HCT116 (cell line): Measurements from ENCODE around the gene ZFHX3. TPM values are rescaled to one million over a fixed set of nuclear protein-coding genes. Genes with fewer than 3 reads are reported as not detected.

Experiments
- ATAC-seq: fragments of 200-7000 bp; cut with Tn5 transposase; 2 replicates; pipeline ENCODE4 v1.9.1; 2020; ENCODE audit warnings: mild to moderate bottlenecking, moderate library complexity
- BruUV-seq: library from RNA; stranded (reverse); fragments of 400-500 nt; replicated peaks from 2 replicates; lab custom pipeline; 2021; lab: Mats Ljungman, UMichigan
- CTCF ChIA-PET: fragments of 300-600 bp; sonication (Branson Sonifier 250); formaldehyde crosslinking; loops from one replicate; lab custom pipeline; 2021; ENCODE audit warnings: antibody characterized with exemption; lab: Charles Lee
- POLR2A ChIA-PET: fragments of 300-600, 350-600 bp; sonication (Branson Sonifier 250); formaldehyde crosslinking; loops from one replicate; lab custom pipeline; 2021; ENCODE audit warnings: antibody characterized with exemption; lab: Charles Lee
- RAD21 ChIA-PET, 2 experiments: fragments of 300-600 bp; sonication (Branson Sonifier 250); formaldehyde crosslinking; loops; one replicate each; lab custom pipeline; 2023; ENCODE audit warnings: low total read pairs in 2 of 2; ENCODE audit not compliant: uncharacterized antibody in 2 of 2, unreplicated experiment in 2 of 2, low non-redundant PET in 1 of 2; lab: Charles Lee
- DNase-seq: peaks from one replicate; pipeline ENCODE4 v3.0.0-alpha.2; 2010; ENCODE audit warnings: low read depth, low spot score
- H2AFZ ChIP-seq: fragments of 200-600 bp; shearing (Covaris generic), sonication (generic); 2 replicates; pipeline ENCODE4 v1.6.1; 2017; ENCODE audit warnings: low read depth, mixed run types, mixed read lengths, antibody characterized with exemption, low read length; ENCODE audit not compliant: poor library complexity, severe bottlenecking
- H3K27ac ChIP-seq: 2 replicates; pipeline ENCODE4 v1.5.1; 2012; ENCODE audit warnings: low read depth, low read length
- H3K27me3 ChIP-seq: fragments of 200-600 bp; sonication (generic); 2 replicates; pipeline ENCODE4 v1.6.1; 2016; ENCODE audit warnings: mixed run types, low read length, mixed read lengths; ENCODE audit not compliant: insufficient read depth
- H3K36me3 ChIP-seq, 2 experiments: fragments of 200-500 bp in 1 of 2; fragments of 200-600 bp in 1 of 2; sonication (Bioruptor generic) in 1 of 2; sonication (generic) in 1 of 2; 2 replicates each; pipeline versions ENCODE4 v1.5.1 to v1.6.1; 2014 to 2016; ENCODE audit warnings: low read length in 2 of 2, inconsistent platforms in 1 of 2, mixed read lengths in 1 of 2, mixed run types in 1 of 2; ENCODE audit not compliant: insufficient read depth in 2 of 2, control insufficient read depth in 1 of 2
- H3K4me1 ChIP-seq, 2 experiments: fragments of 200-600 bp in 1 of 2; sonication (generic) in 1 of 2; 2 replicates each; pipeline versions ENCODE4 v1.5.1 to v1.6.1; 2012 to 2017; ENCODE audit warnings: low read length in 2 of 2, inconsistent platforms in 1 of 2, mild to moderate bottlenecking in 1 of 2, mixed read lengths in 1 of 2, mixed run types in 1 of 2, moderate library complexity in 1 of 2; ENCODE audit not compliant: insufficient read depth in 2 of 2, control insufficient read depth in 1 of 2
- H3K4me2 ChIP-seq: fragments of 200-600 bp; sonication (generic); 2 replicates; pipeline ENCODE4 v1.6.1; 2017; ENCODE audit warnings: mixed run types, low read length, mixed read lengths
- H3K4me3 ChIP-seq, 2 experiments: fragments of 200-600 bp in 1 of 2; sonication (generic) in 1 of 2; replicated peaks in 1 of 2; 2 replicates each; pipeline ENCODE4 v1.5.1; 2011 to 2016; ENCODE audit warnings: low read length in 2 of 2, control low read depth in 1 of 2, low read depth in 1 of 2, mild to moderate bottlenecking in 1 of 2, mixed read lengths in 1 of 2, mixed run types in 1 of 2
- H3K79me2 ChIP-seq: fragments of 200-600 bp; sonication (generic); 2 replicates; pipeline ENCODE4 v1.6.1; 2017; ENCODE audit warnings: mild to moderate bottlenecking, mixed run types, low read length, moderate library complexity, mixed read lengths; ENCODE audit not compliant: insufficient read depth
- H3K9ac ChIP-seq: fragments of 200-600 bp; sonication (generic); 2 replicates; pipeline ENCODE4 v1.6.1; 2016; ENCODE audit warnings: low read length, mixed read lengths
- H3K9me2 ChIP-seq: fragments of 200-600 bp; sonication (generic), shearing (Covaris generic); 2 replicates; pipeline ENCODE4 v1.6.1; 2017; ENCODE audit warnings: mixed run types, mild to moderate bottlenecking, moderate library complexity; ENCODE audit not compliant: insufficient read depth
- H3K9me3 ChIP-seq, 2 experiments: fragments of 200-500 bp in 1 of 2; fragments of 200-600 bp in 1 of 2; sonication (Bioruptor generic) in 1 of 2; sonication (generic) in 1 of 2; 2 replicates each; pipeline ENCODE4 v1.6.1; 2014 to 2017; ENCODE audit warnings: low read length in 2 of 2, mixed read lengths in 2 of 2, inconsistent platforms in 1 of 2, low read depth in 1 of 2, mild to moderate bottlenecking in 1 of 2, mixed run types in 1 of 2, moderate library complexity in 1 of 2; ENCODE audit not compliant: control insufficient read depth in 1 of 2, insufficient read depth in 1 of 2
- H4K20me1 ChIP-seq: fragments of 200-600 bp; sonication (generic), shearing (Covaris generic); 2 replicates; pipeline ENCODE4 v1.6.1; 2017; ENCODE audit warnings: mixed run types, mild to moderate bottlenecking, moderate library complexity; ENCODE audit not compliant: insufficient read depth
- CBX3 ChIP-seq: IDR thresholded peaks from 2 replicates; pipeline ENCODE4 v1.6.1; 2012; ENCODE audit warnings: low read depth
- CEBPB ChIP-seq: IDR thresholded peaks from 2 replicates; pipeline ENCODE4 v1.6.1; 2012; ENCODE audit warnings: low read depth
- EGR1 ChIP-seq: IDR thresholded peaks from 2 replicates; pipeline ENCODE4 v1.6.1; 2012; ENCODE audit warnings: low read depth
- EZH2 ChIP-seq: fragments of 200-600 bp; sonication (generic); IDR thresholded peaks from 2 replicates; pipeline ENCODE4 v1.6.1; 2017; ENCODE audit warnings: antibody characterized with exemption, mixed run types
- EZH2phosphoT487 ChIP-seq: fragments of 200-600 bp; IDR thresholded peaks from 2 replicates; pipeline ENCODE4 v1.6.1; 2018; ENCODE audit warnings: antibody characterized with exemption, borderline replicate concordance
- JUND ChIP-seq: IDR thresholded peaks from 2 replicates; pipeline ENCODE4 v1.6.1; 2012
- POLR2A ChIP-seq: IDR thresholded peaks from 2 replicates; pipeline ENCODE4 v1.7.0; 2011; ENCODE audit warnings: borderline replicate concordance; ENCODE audit not compliant: insufficient read depth, insufficient read length; ENCODE audit errors: extremely low read depth
- POLR2AphosphoS5 ChIP-seq: IDR thresholded peaks from 2 replicates; pipeline ENCODE4 v1.6.1; 2011; ENCODE audit warnings: mild to moderate bottlenecking, low read depth, low read length, moderate library complexity
- RAD21 ChIP-seq: IDR thresholded peaks from 2 replicates; pipeline ENCODE4 v1.6.1; 2012; ENCODE audit warnings: low read depth, mild to moderate bottlenecking
- SIN3A ChIP-seq: IDR thresholded peaks from 2 replicates; pipeline ENCODE4 v1.6.1; 2012; ENCODE audit warnings: low read depth
- SP1 ChIP-seq: IDR thresholded peaks from 2 replicates; pipeline ENCODE4 v1.6.1; 2012; ENCODE audit warnings: low read depth
- SRF ChIP-seq: IDR thresholded peaks from 2 replicates; pipeline ENCODE4 v1.6.1; 2012; ENCODE audit warnings: low read depth
- TCF7L2 ChIP-seq: IDR thresholded peaks from 2 replicates; pipeline ENCODE4 v1.7.0; 2011; ENCODE audit warnings: borderline replicate concordance, inconsistent platforms; ENCODE audit not compliant: insufficient read depth, insufficient read length; ENCODE audit errors: extremely low read depth
- YY1 ChIP-seq: IDR thresholded peaks from 2 replicates; pipeline ENCODE4 v1.6.1; 2011; ENCODE audit warnings: low read length, low read depth, moderate library complexity, mild to moderate bottlenecking; ENCODE audit not compliant: insufficient replicate concordance; ENCODE audit errors: extremely low read depth
- ZNF274 ChIP-seq: fragments of 200-500 bp; sonication (Bioruptor generic); IDR thresholded peaks from 2 replicates; pipeline ENCODE4 v1.6.1; 2014; ENCODE audit warnings: mild to moderate bottlenecking, low read depth, low read length, inconsistent platforms
- intact Hi-C: fragments of 100-400 bp; cut with micrococcal nuclease; formaldehyde crosslinking; loops from 2 replicates; pipeline ENCODE4 v1.10.0; 2022
- total RNA-seq: library from RNA; stranded (reverse); gene quantifications from one replicate; pipeline ENCODE4 v1.2.1, GENCODE V29; 2021; ENCODE audit not compliant: unreplicated experiment
- TF ChIP-seq, protein P1 (sequence below): IDR thresholded peaks from 2 replicates; pipeline ENCODE4 v1.6.1; 2012
- TF ChIP-seq, protein P2 (sequence below), 3 experiments: fragments of 200-600 bp in 1 of 3; sonication (generic) in 1 of 3; IDR thresholded peaks in 2 of 3; conservative IDR thresholded peaks in 1 of 3; 2 replicates each; pipeline ENCODE4 v1.5.1; 2012 to 2017; ENCODE audit warnings: low read depth in 2 of 3, low read length in 2 of 3, antibody characterized with exemption in 1 of 3, borderline replicate concordance in 1 of 3, control low read depth in 1 of 3, mild to moderate bottlenecking in 1 of 3, mixed read lengths in 1 of 3, mixed run types in 1 of 3, moderate library complexity in 1 of 3; ENCODE audit not compliant: insufficient read depth in 1 of 3
- TF ChIP-seq, protein P3 (sequence below): IDR thresholded peaks from 2 replicates; pipeline ENCODE4 v1.6.1; 2012
- TF ChIP-seq, protein P4 (sequence below): IDR thresholded peaks from 2 replicates; pipeline ENCODE4 v1.6.1; 2012; ENCODE audit warnings: low read depth

ZFHX3 gene
- total RNA-seq, 1 experiment from 2014 or later = 6.3 TPM

DNA sequence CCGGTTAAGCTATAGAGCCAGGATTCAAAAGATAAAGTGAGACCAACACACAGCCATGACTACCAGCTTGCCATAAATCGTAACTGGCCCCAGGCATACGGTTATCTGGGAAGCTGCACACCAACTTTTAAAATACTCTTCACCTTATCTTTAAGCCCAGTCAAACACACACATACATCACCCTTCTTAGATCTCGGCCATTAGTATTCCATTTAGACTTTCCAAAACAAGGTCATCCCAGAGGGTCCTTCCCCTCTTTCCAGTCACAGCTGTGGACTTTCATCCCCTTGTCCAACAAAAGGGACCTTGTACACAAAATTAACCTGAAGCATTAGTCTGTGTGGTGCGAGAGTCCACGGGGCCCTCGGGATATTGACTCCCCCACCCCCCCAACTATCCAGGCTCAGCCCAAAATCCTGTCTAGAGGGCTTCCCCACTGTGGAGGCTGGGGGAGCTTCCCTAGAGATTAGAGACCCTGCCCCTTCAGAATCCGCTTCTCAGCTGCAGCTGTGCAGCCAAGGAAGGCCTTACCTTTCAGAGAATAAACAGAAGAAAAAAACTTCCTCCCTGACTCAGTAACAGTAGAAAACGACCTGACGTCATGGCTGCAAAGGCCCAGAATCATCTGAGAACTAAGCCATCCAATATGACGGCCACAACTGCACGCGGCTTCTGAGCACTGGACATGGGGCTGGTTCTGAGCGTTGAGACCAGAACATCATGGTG is 9.9 kb downstream of the ZFHX3 start:
- peaks cover 28 to 36% of the 10 kb centered on the region in 2 experiments for H3K4me1 ChIP-seq
- no peak overlapping the region for H3K4me2 ChIP-seq
- H3K9me2 ChIP-seq = no peaks in the 10 kb centered on the region
- ChIA-PET CTCF (interaction anchor here (0.8 kb wide), 1 partner anchor 205 kb away, joined by 3 read pairs; no protein-coding TSS in a partner anchor), POLR2A (no interaction called here), RAD21 (interaction anchor here in 1 of 2 experiments (0.7 kb wide), 1 partner anchor 796 kb away, joined by 3 read pairs; no protein-coding TSS in a partner anchor)
- no peaks in the 10 kb centered on the region for H3K9me3 ChIP-seq
- H2AFZ ChIP-seq = no peak overlapping the region
- intact Hi-C loops = no loop called here
- no peak overlapping the region for H3K4me3 ChIP-seq
- H4K20me1 ChIP-seq = no peaks in the 10 kb centered on the region
- H3K79me2 ChIP-seq = peaks cover 28% of the 10 kb centered on the region
- ATAC-seq = no peak
- H3K27me3 ChIP-seq = no peaks in the 10 kb centered on the region
- DNase-seq = no peak
- H3K36me3 ChIP-seq = no peaks in the 10 kb centered on the region
- no TSS peak for BruUV-seq
- H3K27ac ChIP-seq = no peak overlapping the region
- H3K9ac ChIP-seq = no peak overlapping the region
- TF ChIP-seq, protein P1, sequence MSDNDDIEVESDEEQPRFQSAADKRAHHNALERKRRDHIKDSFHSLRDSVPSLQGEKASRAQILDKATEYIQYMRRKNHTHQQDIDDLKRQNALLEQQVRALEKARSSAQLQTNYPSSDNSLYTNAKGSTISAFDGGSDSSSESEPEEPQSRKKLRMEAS = no peak
- no peak for TF ChIP-seq JUND
- TF ChIP-seq CBX3 = no peak
- TF ChIP-seq SRF = no peak
- TF ChIP-seq RAD21 = no peak
- TF ChIP-seq CEBPB = no peak
- no peak for TF ChIP-seq POLR2AphosphoS5
- TF ChIP-seq SP1 = no peak
- TF ChIP-seq POLR2A = no peak
- TF ChIP-seq SIN3A = no peak
- TF ChIP-seq, protein P2, sequence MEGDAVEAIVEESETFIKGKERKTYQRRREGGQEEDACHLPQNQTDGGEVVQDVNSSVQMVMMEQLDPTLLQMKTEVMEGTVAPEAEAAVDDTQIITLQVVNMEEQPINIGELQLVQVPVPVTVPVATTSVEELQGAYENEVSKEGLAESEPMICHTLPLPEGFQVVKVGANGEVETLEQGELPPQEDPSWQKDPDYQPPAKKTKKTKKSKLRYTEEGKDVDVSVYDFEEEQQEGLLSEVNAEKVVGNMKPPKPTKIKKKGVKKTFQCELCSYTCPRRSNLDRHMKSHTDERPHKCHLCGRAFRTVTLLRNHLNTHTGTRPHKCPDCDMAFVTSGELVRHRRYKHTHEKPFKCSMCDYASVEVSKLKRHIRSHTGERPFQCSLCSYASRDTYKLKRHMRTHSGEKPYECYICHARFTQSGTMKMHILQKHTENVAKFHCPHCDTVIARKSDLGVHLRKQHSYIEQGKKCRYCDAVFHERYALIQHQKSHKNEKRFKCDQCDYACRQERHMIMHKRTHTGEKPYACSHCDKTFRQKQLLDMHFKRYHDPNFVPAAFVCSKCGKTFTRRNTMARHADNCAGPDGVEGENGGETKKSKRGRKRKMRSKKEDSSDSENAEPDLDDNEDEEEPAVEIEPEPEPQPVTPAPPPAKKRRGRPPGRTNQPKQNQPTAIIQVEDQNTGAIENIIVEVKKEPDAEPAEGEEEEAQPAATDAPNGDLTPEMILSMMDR (IDR thresholded peaks at IDR 0.05 in 2 of 3, conservative IDR thresholded peaks at IDR 0.05 in 1 of 3; ENCODE audit: borderline replicate concordance in 1 of 3, insufficient read depth in 1 of 3, low read depth in 2 of 3, low read length in 2 of 3) = no peak
- no peak for TF ChIP-seq YY1
- no peak for TF ChIP-seq EZH2phosphoT487
- no peak for TF ChIP-seq EGR1
- no peak for TF ChIP-seq ZNF274
- TF ChIP-seq, protein P3, sequence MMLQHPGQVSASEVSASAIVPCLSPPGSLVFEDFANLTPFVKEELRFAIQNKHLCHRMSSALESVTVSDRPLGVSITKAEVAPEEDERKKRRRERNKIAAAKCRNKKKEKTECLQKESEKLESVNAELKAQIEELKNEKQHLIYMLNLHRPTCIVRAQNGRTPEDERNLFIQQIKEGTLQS = no peak
- TF ChIP-seq, protein P4, sequence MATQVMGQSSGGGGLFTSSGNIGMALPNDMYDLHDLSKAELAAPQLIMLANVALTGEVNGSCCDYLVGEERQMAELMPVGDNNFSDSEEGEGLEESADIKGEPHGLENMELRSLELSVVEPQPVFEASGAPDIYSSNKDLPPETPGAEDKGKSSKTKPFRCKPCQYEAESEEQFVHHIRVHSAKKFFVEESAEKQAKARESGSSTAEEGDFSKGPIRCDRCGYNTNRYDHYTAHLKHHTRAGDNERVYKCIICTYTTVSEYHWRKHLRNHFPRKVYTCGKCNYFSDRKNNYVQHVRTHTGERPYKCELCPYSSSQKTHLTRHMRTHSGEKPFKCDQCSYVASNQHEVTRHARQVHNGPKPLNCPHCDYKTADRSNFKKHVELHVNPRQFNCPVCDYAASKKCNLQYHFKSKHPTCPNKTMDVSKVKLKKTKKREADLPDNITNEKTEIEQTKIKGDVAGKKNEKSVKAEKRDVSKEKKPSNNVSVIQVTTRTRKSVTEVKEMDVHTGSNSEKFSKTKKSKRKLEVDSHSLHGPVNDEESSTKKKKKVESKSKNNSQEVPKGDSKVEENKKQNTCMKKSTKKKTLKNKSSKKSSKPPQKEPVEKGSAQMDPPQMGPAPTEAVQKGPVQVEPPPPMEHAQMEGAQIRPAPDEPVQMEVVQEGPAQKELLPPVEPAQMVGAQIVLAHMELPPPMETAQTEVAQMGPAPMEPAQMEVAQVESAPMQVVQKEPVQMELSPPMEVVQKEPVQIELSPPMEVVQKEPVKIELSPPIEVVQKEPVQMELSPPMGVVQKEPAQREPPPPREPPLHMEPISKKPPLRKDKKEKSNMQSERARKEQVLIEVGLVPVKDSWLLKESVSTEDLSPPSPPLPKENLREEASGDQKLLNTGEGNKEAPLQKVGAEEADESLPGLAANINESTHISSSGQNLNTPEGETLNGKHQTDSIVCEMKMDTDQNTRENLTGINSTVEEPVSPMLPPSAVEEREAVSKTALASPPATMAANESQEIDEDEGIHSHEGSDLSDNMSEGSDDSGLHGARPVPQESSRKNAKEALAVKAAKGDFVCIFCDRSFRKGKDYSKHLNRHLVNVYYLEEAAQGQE = no peak
- no peak for TF ChIP-seq TCF7L2
- no peak for TF ChIP-seq EZH2
